HEK293 (cell line): ENCODE measurements around the gene KPNA1.
A peak's percentile ranks its signal among the peaks of the same experiment; 100 is the strongest.

Experiments
- HOXD13 ChIP-seq: sonication (generic); formaldehyde crosslinking; IDR thresholded peaks from 2 replicates; pipeline ENCODE4 v1.8.0; 2022; ENCODE audit warnings: missing genetic modification reagents, borderline replicate concordance
- IKZF3 ChIP-seq: fragments of 450-650 bp; IDR thresholded peaks from 2 replicates; pipeline ENCODE4 v1.5.0; 2018; ENCODE audit warnings: missing biosample characterization, mild to moderate bottlenecking, missing genetic modification characterization, moderate library complexity
- KLF17 ChIP-seq: fragments of 450-650 bp; formaldehyde crosslinking; IDR thresholded peaks from 2 replicates; pipeline ENCODE4 v1.5.1; 2016; ENCODE audit warnings: missing biosample characterization, missing genetic modification characterization
- SALL2 ChIP-seq: fragments of 450-650 bp; formaldehyde crosslinking; IDR thresholded peaks from 2 replicates; pipeline ENCODE4 v1.5.0; 2017; ENCODE audit warnings: missing biosample characterization, mild to moderate bottlenecking, missing genetic modification characterization, borderline replicate concordance
- SCRT1 ChIP-seq: fragments of 450-650 bp; formaldehyde crosslinking; IDR thresholded peaks from 2 replicates; pipeline ENCODE4 v1.5.1; 2016; ENCODE audit warnings: missing biosample characterization, missing genetic modification characterization, borderline replicate concordance
- SCRT2 ChIP-seq: fragments of 450-650 bp; formaldehyde crosslinking; IDR thresholded peaks from 2 replicates; pipeline ENCODE4 v1.5.1; 2016; ENCODE audit warnings: missing biosample characterization, missing genetic modification characterization
- TRIM28 ChIP-seq: IDR thresholded peaks from 2 replicates; pipeline ENCODE4 v1.6.1; 2011; ENCODE audit warnings: low read length, control low read depth, borderline replicate concordance
- TSHZ1 ChIP-seq: fragments of 450-650 bp; formaldehyde crosslinking; IDR thresholded peaks from 2 replicates; pipeline ENCODE4 v1.5.1; 2016; ENCODE audit warnings: missing biosample characterization, missing genetic modification characterization, borderline replicate concordance
- ZBTB10 ChIP-seq: fragments of 450-650 bp; formaldehyde crosslinking; IDR thresholded peaks from 2 replicates; pipeline ENCODE4 v1.5.1; 2016; ENCODE audit warnings: missing biosample characterization, missing genetic modification characterization
- ZBTB17 ChIP-seq: fragments of 450-650 bp; formaldehyde crosslinking; IDR thresholded peaks from 2 replicates; pipeline ENCODE4 v1.5.1; 2016; ENCODE audit warnings: missing biosample characterization, missing genetic modification characterization
- ZBTB7A ChIP-seq: fragments of 450-650 bp; formaldehyde crosslinking; IDR thresholded peaks from 2 replicates; pipeline ENCODE4 v1.5.1; 2016; ENCODE audit warnings: low read depth, missing biosample characterization, missing genetic modification characterization
- ZFP3 ChIP-seq: fragments of 450-650 bp; formaldehyde crosslinking; IDR thresholded peaks from 2 replicates; pipeline ENCODE4 v1.5.1; 2016; ENCODE audit warnings: low read depth, missing biosample characterization, missing genetic modification characterization
- ZNF18 ChIP-seq: fragments of 450-650 bp; formaldehyde crosslinking; IDR thresholded peaks from 2 replicates; pipeline ENCODE4 v1.5.1; 2016; ENCODE audit warnings: missing biosample characterization, missing genetic modification characterization
- ZNF24 ChIP-seq: fragments of 450-650 bp; formaldehyde crosslinking; IDR thresholded peaks from 2 replicates; pipeline ENCODE4 v1.5.1; 2016; ENCODE audit warnings: missing biosample characterization, missing genetic modification characterization
- ZNF341 ChIP-seq: fragments of 450-650 bp; formaldehyde crosslinking; IDR thresholded peaks from 2 replicates; pipeline ENCODE4; 2016; ENCODE audit warnings: low read depth, missing biosample characterization, missing genetic modification characterization
- ZNF391 ChIP-seq: fragments of 450-650 bp; formaldehyde crosslinking; IDR thresholded peaks from 2 replicates; pipeline ENCODE4 v1.5.1; 2016; ENCODE audit warnings: low read depth, missing biosample characterization, missing genetic modification characterization, borderline replicate concordance
- ZNF398 ChIP-seq: fragments of 450-650 bp; formaldehyde crosslinking; IDR thresholded peaks from 2 replicates; pipeline ENCODE4 v1.5.1; 2017; ENCODE audit warnings: missing biosample characterization, missing genetic modification characterization
- ZNF501 ChIP-seq: fragments of 450-650 bp; formaldehyde crosslinking; IDR thresholded peaks from 2 replicates; pipeline ENCODE4 v1.5.1; 2016; ENCODE audit warnings: missing biosample characterization, missing genetic modification characterization
- ZNF529 ChIP-seq: fragments of 450-650 bp; formaldehyde crosslinking; IDR thresholded peaks from 2 replicates; pipeline ENCODE4 v1.5.1; 2017; ENCODE audit warnings: missing genetic modification characterization, missing biosample characterization; ENCODE audit not compliant: insufficient replicate concordance
- ZNF610 ChIP-seq: fragments of 450-650 bp; formaldehyde crosslinking; IDR thresholded peaks from 2 replicates; pipeline ENCODE4 v1.5.1; 2016; ENCODE audit warnings: missing biosample characterization, missing genetic modification characterization, borderline replicate concordance
- ZNF623 ChIP-seq: fragments of 450-650 bp; formaldehyde crosslinking; IDR thresholded peaks from 2 replicates; pipeline ENCODE4 v1.5.1; 2016; ENCODE audit warnings: missing biosample characterization, missing genetic modification characterization
- ZNF629 ChIP-seq: fragments of 450-650 bp; formaldehyde crosslinking; IDR thresholded peaks from 2 replicates; pipeline ENCODE4 v1.5.1; 2017; ENCODE audit warnings: missing biosample characterization, missing genetic modification characterization
- ZNF670 ChIP-seq: fragments of 450-650 bp; formaldehyde crosslinking; IDR thresholded peaks from 2 replicates; pipeline ENCODE4 v1.5.1; 2016; ENCODE audit warnings: missing biosample characterization, missing genetic modification characterization, low read depth
- ZSCAN18 ChIP-seq: fragments of 450-650 bp; formaldehyde crosslinking; IDR thresholded peaks from 2 replicates; pipeline ENCODE4 v1.5.1; 2016; ENCODE audit warnings: missing biosample characterization, missing genetic modification characterization
- ZSCAN23 ChIP-seq: fragments of 450-650 bp; formaldehyde crosslinking; IDR thresholded peaks from 2 replicates; pipeline ENCODE4 v1.5.1; 2016; ENCODE audit warnings: missing biosample characterization, missing genetic modification characterization
- ZSCAN30 ChIP-seq: fragments of 450-650 bp; IDR thresholded peaks from 2 replicates; pipeline ENCODE4 v1.5.1; 2018; ENCODE audit warnings: missing biosample characterization, mild to moderate bottlenecking, missing genetic modification characterization, moderate library complexity
- ZXDB ChIP-seq: fragments of 450-650 bp; formaldehyde crosslinking; IDR thresholded peaks from 2 replicates; pipeline ENCODE4 v1.5.1; 2016; ENCODE audit warnings: missing biosample characterization, missing genetic modification characterization

The KPNA1 gene

GRCh38 chr3:122415762-122416654 is 98.7 kb downstream of the KPNA1 start, which contains the start of gene WDR5B (continued):
- no peak for TF ChIP-seq ZNF18 (tag by site-specific recombination)
- TF ChIP-seq ZNF529 (tag by site-specific recombination) = no peak
- TF ChIP-seq ZNF629 (tag by site-specific recombination) = peak; percentile 40; the same call in 1 of the 2 replicates
- no peak for TF ChIP-seq SALL2 (tag by site-specific recombination)
- no peak for TF ChIP-seq ZNF610 (tag by site-specific recombination)
- no peak for TF ChIP-seq ZNF341 (tag by site-specific recombination)
- no peak for TF ChIP-seq ZNF670
- TF ChIP-seq ZNF391 = no peak
- no peak for TF ChIP-seq ZNF623
- 0 out of 2 replicates have a peak, but pooled peaks have one; percentile 31 for TF ChIP-seq ZNF24 (tag by site-specific recombination)
- no peak for TF ChIP-seq TSHZ1 (tag by site-specific recombination)
- TF ChIP-seq HOXD13 (CRISPR knock-in tag) = no peak
- no peak for TF ChIP-seq ZNF398 (tag by site-specific recombination)
- peak; percentile 41; the same call in 1 of the 2 replicates for TF ChIP-seq IKZF3
- no peak for TF ChIP-seq ZFP3
- TF ChIP-seq ZSCAN18 = no peak
- peak; percentile 70 for TF ChIP-seq ZBTB17 (tag by site-specific recombination)
- TF ChIP-seq SCRT1 = no peak
- no peak for TF ChIP-seq ZSCAN23 (tag by site-specific recombination)
- peak; percentile 72 for TF ChIP-seq ZXDB
- TF ChIP-seq TRIM28 = peak; percentile 84
- TF ChIP-seq ZBTB7A (tag by site-specific recombination) = no peak
- no peak for TF ChIP-seq ZBTB10
- TF ChIP-seq ZSCAN30 (tag by site-specific recombination) = 0 out of 2 replicates have a peak, but pooled peaks have one; percentile 20
- TF ChIP-seq ZNF501 (tag by site-specific recombination) = no peak
- no peak for TF ChIP-seq KLF17 (tag by site-specific recombination)
- TF ChIP-seq SCRT2 (tag by site-specific recombination) = no peak
